HG02763 (cell line): ENCODE data around the gene NLRP4.

Experiments
- ATAC-seq: cut with Tn5 transposase; IDR thresholded peaks from one replicate; pipeline ENCODE4 v1.9.1; 2021; ENCODE audit warnings: mild to moderate bottlenecking, moderate library complexity; ENCODE audit not compliant: unreplicated experiment

NLRP4 gene, protein sequence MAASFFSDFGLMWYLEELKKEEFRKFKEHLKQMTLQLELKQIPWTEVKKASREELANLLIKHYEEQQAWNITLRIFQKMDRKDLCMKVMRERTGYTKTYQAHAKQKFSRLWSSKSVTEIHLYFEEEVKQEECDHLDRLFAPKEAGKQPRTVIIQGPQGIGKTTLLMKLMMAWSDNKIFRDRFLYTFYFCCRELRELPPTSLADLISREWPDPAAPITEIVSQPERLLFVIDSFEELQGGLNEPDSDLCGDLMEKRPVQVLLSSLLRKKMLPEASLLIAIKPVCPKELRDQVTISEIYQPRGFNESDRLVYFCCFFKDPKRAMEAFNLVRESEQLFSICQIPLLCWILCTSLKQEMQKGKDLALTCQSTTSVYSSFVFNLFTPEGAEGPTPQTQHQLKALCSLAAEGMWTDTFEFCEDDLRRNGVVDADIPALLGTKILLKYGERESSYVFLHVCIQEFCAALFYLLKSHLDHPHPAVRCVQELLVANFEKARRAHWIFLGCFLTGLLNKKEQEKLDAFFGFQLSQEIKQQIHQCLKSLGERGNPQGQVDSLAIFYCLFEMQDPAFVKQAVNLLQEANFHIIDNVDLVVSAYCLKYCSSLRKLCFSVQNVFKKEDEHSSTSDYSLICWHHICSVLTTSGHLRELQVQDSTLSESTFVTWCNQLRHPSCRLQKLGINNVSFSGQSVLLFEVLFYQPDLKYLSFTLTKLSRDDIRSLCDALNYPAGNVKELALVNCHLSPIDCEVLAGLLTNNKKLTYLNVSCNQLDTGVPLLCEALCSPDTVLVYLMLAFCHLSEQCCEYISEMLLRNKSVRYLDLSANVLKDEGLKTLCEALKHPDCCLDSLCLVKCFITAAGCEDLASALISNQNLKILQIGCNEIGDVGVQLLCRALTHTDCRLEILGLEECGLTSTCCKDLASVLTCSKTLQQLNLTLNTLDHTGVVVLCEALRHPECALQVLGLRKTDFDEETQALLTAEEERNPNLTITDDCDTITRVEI

DNA sequence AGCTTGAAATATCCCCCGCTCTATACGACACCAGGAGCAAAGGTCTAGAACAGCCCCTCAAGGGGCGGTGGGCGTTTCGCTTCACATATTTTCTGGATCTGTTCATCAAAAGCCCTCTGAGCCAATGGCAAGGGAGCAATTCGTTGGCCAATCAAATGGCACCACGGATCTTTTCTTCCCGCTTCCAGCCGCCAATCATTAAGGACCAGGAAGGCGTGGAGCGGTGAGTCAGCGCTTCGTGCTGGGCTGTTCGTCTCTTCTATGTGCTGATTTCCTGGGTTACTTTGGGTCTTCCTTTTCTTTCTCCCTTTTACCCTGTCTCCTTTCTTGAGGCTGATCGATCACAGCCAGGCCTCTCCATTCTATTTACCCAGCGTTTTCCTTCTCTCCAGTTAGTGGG, at the start of gene NLRP4:
Gene NLRP4, plus strand, starts transcription at position 201 of the 400 bp plus-strand sequence. CDS start 15,541 bp downstream, outside the sequence.
- no peak for ATAC-seq

DNA sequence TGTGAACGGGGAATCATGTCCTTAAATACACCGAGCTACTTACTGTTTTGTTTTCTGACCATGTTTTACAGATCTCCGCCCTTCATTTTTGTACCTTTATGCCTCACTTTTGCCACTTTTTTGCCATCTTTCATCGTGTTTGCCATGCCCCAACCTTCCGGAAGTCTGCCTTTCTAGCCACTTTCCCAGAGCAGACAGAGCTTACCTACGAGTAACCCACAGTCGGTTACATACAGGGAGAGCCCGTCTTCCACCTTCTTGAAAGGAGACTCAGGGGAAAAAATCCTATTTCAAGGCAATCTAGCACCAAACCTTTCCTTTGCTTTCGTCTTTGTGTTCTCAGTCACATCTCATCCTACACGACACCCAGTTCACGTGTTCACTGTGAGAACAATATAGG, 41.3 kb upstream of the NLRP4 start:
- ATAC-seq: no peak

DNA sequence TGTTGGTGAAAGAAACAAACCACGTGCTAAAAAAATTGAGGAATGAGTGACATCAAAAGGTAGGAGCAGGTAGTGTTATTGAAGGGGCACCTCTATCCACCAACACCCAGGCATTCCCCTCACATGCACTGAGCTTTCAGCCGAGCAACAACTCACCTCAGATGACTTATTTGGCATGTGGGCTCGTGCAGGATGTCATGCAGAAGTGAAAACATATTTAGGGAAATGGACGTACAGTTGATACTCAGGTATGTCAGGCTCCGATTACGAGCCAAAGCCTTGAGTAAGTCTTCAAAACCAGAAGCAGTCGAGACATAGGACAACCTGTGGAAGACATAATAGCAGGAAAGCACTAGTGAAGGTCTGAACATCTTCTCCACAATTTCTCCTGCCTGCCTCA, 34.9 kb upstream of the NLRP4 start:
- ATAC-seq: no peak

DNA sequence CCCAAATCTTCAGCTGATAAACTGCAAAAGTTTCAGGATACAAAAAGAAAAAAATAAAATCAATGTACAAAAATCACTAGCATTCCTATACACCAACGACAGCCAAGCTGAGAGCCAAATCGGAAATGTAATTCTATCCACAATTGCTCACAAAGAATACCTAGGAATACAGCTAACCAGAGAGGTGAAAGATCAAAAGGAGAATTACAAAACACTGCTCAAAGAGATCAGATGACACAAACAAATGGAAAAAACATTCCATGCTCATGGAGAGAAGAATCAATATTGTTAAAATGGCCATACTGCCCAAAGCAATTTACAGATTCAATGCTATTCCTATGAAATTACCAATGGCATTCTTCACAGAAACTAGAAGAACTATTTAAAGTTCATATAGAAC, 34.1 kb upstream of the NLRP4 start:
- no peak for ATAC-seq

DNA sequence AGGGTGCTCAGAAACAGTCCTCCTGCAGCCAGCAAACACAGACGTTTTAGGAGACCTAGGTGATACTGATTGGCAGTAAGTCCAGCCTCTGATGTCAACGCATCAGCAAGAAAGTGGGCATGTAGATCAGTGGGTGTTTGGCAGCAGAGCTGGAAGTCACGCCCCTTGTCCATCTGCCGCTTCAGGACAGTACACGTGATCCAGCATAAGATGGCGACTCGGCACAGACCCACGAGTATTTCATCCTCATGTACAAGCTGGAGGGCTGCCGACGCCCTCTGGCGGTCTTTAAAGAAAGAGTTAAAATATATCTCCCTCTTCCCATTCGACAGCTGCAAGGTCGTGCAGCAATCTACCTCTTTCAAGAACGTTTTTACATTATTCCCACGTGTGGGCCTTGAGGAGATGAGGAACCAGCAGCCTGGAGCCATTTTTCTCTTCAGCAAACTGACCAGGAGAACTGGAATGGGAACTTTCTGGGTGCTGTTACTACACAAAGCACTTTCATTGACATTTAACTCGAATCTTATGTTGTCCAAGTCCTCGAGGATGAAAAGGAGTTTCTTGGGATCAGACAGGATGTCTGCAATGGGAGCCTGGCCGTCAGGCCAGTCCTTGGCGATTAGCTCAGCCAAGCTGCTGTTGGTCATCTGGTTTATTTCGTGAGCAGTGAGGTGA, 26.8 kb upstream of the NLRP4 start:
- ATAC-seq: peak; percentile 41

DNA sequence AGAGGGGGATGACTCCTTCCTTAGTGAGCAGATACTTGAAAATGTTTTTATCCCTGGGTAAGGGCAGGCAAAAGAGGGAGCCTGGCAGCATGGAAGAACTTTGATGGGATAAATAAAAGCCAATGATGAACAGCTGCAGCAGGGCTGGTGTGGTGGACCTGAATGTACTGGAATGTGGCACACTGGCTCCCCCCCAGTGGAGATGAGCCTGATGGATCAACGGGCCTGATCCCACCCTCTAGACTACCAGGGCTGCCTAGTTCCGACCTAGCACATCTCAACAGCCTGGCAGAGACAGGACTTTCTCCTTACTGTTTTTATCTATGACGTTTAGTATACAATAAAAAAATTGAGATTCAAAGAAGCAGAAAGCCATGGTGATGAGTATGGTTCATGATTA, 25.0 kb upstream of the NLRP4 start:
- ATAC-seq: no peak

DNA sequence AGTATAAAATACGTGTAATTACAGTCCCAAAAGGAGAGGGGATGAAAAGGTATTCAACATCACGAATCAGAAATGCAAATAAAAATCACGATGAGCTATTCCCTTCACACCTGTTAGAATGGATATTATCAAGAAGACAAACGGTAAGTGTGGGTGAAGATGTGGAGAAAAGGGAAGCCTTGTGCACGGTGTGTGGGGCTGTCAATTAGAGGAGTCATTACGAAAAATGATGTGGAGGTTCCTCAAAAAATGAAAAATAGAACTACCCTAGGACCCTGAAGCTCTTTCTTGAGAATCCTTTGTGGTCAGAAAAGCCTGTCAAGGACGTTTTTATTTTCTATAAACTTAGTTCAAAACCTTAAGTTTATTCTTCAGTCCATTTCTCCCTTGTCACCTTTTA, 23.9 kb upstream of the NLRP4 start:
- ATAC-seq: no peak

DNA sequence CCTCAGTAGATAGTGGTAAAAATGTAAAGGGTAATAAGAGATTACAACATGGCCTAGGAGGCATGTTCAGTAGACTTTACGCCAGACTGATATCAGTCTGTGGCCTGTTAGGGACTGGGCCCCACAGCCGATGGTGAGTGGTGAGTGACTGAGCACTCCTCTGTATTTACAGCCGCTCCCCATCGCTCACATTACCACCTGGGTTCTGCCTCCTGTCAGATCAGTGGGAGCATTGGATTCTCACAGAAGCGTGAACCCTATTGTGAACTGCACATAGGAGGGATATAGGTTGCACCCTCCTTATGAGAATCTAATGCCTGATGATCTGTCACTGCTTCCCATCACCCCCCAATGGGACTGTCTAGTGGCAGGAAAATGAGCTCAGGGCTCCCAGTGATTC, 22.4 kb upstream of the NLRP4 start:
- no peak for ATAC-seq

DNA sequence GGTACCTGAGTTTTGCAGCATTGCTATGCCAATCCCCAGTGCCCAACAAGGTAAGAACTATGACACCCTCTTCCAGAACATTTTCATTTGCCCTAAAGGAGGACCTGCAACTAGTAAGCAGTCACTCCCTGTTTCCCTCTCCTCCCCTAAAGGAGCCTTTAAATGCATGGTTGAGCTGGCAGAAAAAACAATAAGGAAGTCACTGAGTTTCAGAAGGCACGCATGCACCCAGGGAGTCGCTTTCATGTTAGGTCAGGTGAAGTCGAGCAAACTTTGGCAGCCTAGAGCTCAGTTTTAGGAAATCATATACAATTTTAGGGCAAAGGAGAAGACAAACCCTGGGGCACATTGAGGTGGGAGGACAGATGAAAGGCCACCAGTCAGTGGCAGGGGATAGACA, 16.3 kb upstream of the NLRP4 start:
- no peak for ATAC-seq

DNA sequence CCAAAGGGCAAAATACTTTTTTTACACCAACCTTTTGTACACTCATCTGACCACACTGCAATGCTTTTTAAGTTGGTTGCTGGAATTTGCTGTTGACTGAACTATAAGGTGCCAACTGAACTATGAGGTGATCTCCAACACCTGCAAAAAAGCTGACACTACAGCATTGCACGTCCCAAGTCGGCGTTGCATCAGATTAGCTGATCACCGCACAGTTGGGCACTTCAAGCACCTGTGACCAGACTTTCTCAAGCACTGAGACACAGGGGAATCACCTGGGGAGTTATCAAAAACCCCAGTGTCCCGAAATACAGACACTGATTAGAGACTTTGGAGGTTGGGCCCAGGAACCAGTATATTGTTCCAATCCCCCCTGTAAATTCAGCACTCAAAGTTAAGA, 5.7 kb upstream of the NLRP4 start:
- ATAC-seq: no peak

DNA sequence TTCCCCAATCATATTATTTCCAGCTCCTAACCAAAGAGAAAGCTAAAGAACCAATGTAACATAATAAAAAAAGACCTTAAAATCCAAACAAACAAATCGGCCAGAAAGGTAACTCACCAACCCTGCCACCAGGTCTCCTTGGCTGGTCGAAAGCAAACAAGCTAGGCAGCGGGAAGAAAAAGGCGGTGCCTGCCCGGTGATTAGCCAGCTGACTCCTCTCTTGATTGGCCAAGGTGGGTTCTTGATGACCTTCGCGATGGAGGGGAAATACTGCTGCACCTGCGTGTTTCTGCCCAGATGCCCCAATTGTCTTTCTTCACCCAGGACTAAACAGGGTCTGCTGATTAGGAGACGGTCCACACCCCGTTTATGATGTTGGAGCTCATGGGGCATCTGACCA, 4.5 kb upstream of the NLRP4 start, which contains the start of gene NLRP11:
Gene NLRP11, minus strand, starts transcription at position 154 of the 400 bp plus-strand sequence. CDS start 13,825 bp downstream, outside the sequence.
- ATAC-seq: no peak

DNA sequence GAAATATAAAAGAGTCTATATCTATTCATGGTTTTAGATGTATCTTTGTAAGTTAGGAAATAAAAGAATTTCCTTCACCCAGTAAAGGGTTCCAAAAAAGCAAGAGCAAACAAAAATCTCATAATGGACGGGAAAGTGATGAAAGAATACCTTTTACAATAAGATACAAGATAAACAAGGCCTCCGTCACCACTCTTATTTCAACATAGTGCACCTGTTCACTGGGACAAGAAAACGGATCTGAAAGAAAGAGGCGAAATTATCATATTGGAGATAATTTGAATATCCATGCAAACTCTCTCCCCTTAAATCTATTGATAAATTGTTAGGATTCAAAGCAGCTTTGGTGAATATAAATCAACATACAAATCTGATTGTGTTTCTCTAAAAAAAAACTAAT, 3.7 kb upstream of the NLRP4 start:
- no peak for ATAC-seq

DNA sequence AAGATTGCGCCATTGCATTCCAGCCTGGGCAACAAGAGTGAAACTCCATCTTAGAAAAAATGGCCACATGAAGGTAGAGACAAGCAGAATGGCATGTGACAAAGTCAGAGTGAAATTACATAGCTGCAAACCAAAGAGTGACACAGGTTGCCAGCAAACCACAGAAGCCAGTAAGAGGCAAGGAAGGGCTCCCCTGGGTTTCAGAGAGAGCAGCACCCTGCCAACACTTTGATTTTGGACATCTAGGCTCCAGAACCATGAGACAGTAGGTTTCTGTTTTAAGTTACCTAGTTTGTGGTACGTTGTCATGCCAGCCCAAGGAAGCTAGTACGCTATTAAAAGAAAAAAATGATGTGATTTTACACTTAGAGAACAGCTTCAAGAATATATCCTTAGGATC, 1.9 kb downstream of the NLRP4 start:
- ATAC-seq: no peak

DNA sequence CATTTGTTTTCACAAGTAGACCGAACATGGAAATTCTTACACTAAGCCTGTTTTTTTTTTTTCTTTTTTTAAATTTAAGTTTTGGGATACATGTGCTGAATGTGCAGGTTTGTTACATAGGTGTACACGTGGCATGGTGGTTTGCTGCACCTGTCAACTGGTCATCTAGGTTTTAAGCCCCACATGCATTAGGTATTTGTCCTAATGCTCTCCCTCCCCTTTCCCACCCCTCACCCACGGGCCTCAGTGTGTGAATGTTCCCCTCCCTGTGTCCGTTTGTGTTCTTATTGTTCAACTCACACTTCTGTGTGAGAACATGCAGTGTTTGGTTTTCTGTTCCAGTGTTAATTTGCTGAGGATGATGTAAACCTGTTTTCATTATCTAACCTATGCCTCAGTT, 2.6 kb downstream of the NLRP4 start:
- no peak for ATAC-seq

DNA sequence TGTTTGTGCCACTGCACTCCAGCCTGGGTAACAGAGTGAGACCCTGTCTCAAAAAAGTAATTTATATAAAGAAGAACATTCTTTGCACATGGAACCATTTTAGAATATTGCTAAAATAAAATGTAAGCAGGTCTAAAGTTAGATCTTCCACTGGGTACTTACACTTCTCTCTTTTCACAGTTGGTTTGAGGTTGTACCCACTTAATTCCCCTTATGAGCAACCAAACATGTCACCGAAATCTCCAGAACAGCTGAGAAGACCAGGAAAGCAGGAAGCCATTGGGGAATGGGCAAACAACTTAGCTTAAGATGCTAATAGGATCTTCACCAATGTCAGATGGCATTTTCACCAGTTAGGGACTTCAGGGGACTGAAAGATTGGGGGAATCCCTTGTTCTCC, 18.8 kb downstream of the NLRP4 start:
- no peak for ATAC-seq

DNA sequence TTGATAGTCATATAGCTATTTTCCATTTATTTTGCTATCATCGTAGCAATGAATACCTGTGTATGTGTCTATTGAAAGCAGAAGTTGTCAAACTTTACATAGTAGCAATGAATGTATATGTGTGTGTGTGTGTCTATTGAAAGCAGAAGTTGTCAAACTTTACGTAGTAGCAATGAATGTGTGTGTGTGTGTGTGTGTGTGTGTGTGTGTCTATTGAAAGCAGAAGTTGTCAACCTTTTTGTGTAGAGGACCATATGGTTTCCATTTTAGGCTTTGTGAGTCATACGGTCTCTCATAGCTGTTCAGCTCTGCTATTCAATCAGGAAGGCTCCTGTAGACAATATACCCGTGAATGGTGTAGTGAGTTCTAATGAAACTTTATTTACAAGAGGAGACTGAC, 20.8 kb downstream of the NLRP4 start:
- ATAC-seq: no peak

DNA sequence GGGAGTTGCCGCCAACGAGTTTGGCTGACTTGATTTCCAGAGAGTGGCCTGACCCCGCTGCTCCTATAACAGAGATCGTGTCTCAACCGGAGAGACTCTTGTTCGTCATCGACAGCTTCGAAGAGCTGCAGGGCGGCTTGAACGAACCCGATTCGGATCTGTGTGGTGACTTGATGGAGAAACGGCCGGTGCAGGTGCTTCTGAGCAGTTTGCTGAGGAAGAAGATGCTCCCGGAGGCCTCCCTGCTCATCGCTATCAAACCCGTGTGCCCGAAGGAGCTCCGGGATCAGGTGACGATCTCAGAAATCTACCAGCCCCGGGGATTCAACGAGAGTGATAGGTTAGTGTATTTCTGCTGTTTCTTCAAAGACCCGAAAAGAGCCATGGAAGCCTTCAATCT, 21.6 kb downstream of the NLRP4 start:
- no peak for ATAC-seq

DNA sequence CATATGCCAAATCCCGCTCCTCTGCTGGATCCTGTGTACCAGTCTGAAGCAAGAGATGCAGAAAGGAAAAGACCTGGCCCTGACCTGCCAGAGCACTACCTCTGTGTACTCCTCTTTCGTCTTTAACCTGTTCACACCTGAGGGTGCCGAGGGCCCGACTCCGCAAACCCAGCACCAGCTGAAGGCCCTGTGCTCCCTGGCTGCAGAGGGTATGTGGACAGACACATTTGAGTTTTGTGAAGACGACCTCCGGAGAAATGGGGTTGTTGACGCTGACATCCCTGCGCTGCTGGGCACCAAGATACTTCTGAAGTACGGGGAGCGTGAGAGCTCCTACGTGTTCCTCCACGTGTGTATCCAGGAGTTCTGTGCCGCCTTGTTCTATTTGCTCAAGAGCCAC, 22.1 kb downstream of the NLRP4 start:
- ATAC-seq: no peak

DNA sequence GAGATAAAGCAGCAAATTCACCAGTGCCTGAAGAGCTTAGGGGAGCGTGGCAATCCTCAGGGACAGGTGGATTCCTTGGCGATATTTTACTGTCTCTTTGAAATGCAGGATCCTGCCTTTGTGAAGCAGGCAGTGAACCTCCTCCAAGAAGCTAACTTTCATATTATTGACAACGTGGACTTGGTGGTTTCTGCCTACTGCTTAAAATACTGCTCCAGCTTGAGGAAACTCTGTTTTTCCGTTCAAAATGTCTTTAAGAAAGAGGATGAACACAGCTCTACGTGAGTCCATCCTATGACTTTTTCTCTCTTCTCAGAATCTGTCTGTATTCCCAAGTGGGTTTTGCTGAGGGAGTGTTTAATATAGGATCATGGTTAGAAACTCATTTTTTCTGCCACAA, 22.6 kb downstream of the NLRP4 start:
- ATAC-seq: no peak

DNA sequence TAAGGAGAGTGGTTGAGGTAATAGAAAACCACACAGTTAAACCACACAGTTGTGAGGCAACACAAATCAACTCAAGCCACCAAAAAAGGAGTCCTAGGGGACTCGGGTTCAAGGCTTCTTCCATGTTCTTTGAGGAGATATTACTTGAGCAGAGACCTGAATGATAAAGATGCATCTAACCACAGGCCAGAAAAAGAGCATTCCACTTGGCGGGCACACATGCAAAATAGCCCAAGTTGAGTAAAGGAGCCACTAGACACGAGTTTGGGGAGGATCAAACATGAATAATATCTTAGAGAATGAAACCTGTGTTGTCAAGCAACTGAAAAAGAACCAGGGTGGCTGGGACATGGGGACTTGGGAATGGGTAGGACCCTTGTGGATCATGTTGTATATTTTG, 30.2 kb downstream of the NLRP4 start:
- ATAC-seq: no peak

DNA sequence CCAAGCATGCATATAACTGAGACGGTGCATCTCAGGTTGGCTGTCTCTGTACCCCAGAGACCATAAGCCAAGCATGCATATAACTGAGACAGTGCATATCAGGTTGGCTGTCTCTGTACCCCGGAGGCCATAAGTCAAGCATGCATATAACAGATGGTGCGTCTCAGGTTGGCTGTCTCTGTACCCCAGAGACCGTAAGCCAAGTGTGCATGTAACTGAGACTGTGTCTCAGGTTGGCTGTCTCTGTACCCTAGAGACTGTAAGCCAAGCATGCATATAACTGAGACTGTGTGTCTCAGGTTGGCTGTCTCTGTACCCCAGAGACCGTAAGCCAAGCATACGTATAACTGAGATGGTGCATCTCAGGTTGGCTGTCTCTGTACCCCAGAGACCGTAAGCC, 30.8 kb downstream of the NLRP4 start:
- no peak for ATAC-seq
